K562 (cell line): ENCODE results near the gene NUCB2. TPM values are rescaled to one million over a fixed set of nuclear protein-coding genes. Genes with fewer than 3 reads are reported as not detected.

Experiments used
- FOXK2 ChIP-seq, 2 experiments: fragments of 450-650 bp; IDR thresholded peaks in 1 of 2; conservative IDR thresholded peaks in 1 of 2; 2 replicates each; pipeline ENCODE4 v1.6.1; 2016; ENCODE audit warnings: low read depth in 2 of 2, mild to moderate bottlenecking in 1 of 2
- HMGN3 ChIP-seq: IDR thresholded peaks from 2 replicates; pipeline ENCODE4 v1.6.1; 2011; ENCODE audit warnings: borderline replicate concordance, low read depth, mild to moderate bottlenecking, mixed read lengths, low read length; ENCODE audit not compliant: insufficient read length; ENCODE audit errors: extremely low read depth
- MAZ ChIP-seq, 2 experiments: fragments of 450-650 bp in 1 of 2; sonication (generic) in 1 of 2; formaldehyde crosslinking; IDR thresholded peaks in 1 of 2; conservative IDR thresholded peaks in 1 of 2; 2 replicates each; pipeline versions ENCODE4 v1.4.0 to v1.5.0; 2020; ENCODE audit warnings: mild to moderate bottlenecking in 1 of 2, missing genetic modification reagents in 1 of 2
- NCOR1 ChIP-seq: fragments of 450-650 bp; IDR thresholded peaks from 2 replicates; pipeline ENCODE4 v1.6.1; 2016; ENCODE audit warnings: mild to moderate bottlenecking, moderate library complexity
- PCBP1 ChIP-seq: fragments of 200-400 bp; formaldehyde crosslinking; IDR thresholded peaks from 2 replicates; pipeline ENCODE4 v1.6.1; 2018; ENCODE audit warnings: mild to moderate bottlenecking, low read depth, low read length; ENCODE audit not compliant: poor library complexity, severe bottlenecking
- POLR2B ChIP-seq: fragments of 450-650 bp; IDR thresholded peaks from 2 replicates; pipeline ENCODE4 v1.6.1; 2018; ENCODE audit warnings: low read depth; ENCODE audit not compliant: partially characterized antibody
- ZNF146 ChIP-seq: IDR thresholded peaks from one replicate; pipeline ENCODE4 v1.6.1; 2018; ENCODE audit warnings: missing compliant biosample characterization; ENCODE audit not compliant: unreplicated experiment
- ZNF436 ChIP-seq: fragments of 250-450, 450-650 bp; sonication (Bioruptor Pico); formaldehyde crosslinking; IDR thresholded peaks from 2 replicates; pipeline ENCODE4 v1.7.0; 2020; ENCODE audit warnings: mild to moderate bottlenecking
- polyA plus RNA-seq, 8 experiments: library from polyadenylated mRNA; depleted of rRNA in 4 of 8; stranded (reverse) in 5 of 8; unstranded in 3 of 8; fragments of >200 nt; fragmentation: Nextera tagmentation in 2 of 8; fragmentation: Illumina TruSeq in 1 of 8; extraction: Ambion mirVana in 2 of 8; extraction: Trizol in 1 of 8; gene quantifications; 2 replicates each; pipeline versions ENCODE4 v1.2.1 to v1.2.3, GENCODE V29; 2011 to 2014; ENCODE audit warnings: inconsistent platforms in 1 of 8, missing spikeins in 1 of 8
- total RNA-seq, 7 experiments: library from RNA; depleted of rRNA in 6 of 7; stranded (reverse); fragments of >200 nt in 6 of 7; fragmentation: Illumina TruSeq in 2 of 7; extraction: Trizol in 2 of 7; gene quantifications; 2 replicates each; pipeline versions ENCODE4 v1.2.1 to v1.2.3, GENCODE V29; 2011 to 2021; ENCODE audit warnings: low replicate concordance in 1 of 7
- TF ChIP-seq, protein P1 (sequence below): fragments of 450-650 bp; IDR thresholded peaks from 2 replicates; pipeline ENCODE4 v1.6.1; 2016; ENCODE audit warnings: low read depth
- TF ChIP-seq, protein P2 (sequence below): fragments of 250-450 bp; sonication (Bioruptor Pico); IDR thresholded peaks from 2 replicates; pipeline ENCODE4 v1.8.0; 2021; ENCODE audit warnings: mild to moderate bottlenecking, moderate library complexity
- TF ChIP-seq, protein P3 (sequence below), 2 experiments: fragments of 450-650 bp; IDR thresholded peaks; 2 replicates each; pipeline ENCODE4 v1.6.1; 2016

NUCB2 gene
- total and polyA plus RNA-seq, 9 of the 15 experiments (the other 6 are each of a cell fraction or from before 2014, with no cell fraction given) = 54.0 to 108 (median 84.6) TPM

DNA sequence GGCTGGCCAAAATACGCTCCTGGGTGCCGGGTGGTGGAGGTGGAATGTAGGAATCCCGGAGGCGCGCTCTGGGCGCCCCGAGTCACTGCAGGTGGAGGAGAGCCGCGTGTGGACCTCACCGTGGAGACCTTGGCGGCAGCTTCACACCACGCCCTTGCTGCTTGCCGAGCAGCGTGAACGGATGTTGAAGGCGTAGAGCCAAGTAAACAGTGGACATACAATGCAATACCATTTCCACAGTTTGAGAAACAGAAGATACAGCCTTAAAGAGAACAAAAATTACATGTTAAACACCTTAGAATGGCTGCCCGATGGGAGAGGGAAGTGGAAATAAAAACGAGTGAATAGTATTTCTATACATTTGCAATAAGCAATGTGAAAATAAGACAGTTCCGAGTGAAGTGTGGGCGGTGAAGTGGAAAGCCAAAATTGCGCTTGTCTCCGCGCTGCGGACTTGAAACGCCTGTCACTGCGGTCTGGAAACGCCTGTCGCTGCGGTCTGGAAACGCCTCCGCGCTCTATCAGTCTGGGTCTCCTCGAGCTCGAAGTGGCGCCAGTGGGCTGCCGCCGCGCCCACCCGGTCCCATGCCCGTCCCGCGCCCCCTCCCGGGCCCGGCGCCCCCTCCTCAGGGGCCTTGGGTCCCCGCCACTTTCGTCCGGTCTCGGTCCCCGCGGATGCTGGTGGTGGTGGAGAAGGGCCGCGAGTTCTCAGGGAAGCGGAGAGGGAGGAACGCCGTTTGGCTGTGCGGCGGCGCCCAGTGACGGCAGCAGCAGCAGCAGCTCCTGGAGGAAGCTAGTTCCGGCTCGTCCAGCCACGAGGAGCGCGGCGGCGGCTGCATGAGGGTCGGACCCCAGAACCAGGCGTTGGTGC lies 76.6 kb downstream of the NUCB2 start (continued):
- TF ChIP-seq, protein P1, sequence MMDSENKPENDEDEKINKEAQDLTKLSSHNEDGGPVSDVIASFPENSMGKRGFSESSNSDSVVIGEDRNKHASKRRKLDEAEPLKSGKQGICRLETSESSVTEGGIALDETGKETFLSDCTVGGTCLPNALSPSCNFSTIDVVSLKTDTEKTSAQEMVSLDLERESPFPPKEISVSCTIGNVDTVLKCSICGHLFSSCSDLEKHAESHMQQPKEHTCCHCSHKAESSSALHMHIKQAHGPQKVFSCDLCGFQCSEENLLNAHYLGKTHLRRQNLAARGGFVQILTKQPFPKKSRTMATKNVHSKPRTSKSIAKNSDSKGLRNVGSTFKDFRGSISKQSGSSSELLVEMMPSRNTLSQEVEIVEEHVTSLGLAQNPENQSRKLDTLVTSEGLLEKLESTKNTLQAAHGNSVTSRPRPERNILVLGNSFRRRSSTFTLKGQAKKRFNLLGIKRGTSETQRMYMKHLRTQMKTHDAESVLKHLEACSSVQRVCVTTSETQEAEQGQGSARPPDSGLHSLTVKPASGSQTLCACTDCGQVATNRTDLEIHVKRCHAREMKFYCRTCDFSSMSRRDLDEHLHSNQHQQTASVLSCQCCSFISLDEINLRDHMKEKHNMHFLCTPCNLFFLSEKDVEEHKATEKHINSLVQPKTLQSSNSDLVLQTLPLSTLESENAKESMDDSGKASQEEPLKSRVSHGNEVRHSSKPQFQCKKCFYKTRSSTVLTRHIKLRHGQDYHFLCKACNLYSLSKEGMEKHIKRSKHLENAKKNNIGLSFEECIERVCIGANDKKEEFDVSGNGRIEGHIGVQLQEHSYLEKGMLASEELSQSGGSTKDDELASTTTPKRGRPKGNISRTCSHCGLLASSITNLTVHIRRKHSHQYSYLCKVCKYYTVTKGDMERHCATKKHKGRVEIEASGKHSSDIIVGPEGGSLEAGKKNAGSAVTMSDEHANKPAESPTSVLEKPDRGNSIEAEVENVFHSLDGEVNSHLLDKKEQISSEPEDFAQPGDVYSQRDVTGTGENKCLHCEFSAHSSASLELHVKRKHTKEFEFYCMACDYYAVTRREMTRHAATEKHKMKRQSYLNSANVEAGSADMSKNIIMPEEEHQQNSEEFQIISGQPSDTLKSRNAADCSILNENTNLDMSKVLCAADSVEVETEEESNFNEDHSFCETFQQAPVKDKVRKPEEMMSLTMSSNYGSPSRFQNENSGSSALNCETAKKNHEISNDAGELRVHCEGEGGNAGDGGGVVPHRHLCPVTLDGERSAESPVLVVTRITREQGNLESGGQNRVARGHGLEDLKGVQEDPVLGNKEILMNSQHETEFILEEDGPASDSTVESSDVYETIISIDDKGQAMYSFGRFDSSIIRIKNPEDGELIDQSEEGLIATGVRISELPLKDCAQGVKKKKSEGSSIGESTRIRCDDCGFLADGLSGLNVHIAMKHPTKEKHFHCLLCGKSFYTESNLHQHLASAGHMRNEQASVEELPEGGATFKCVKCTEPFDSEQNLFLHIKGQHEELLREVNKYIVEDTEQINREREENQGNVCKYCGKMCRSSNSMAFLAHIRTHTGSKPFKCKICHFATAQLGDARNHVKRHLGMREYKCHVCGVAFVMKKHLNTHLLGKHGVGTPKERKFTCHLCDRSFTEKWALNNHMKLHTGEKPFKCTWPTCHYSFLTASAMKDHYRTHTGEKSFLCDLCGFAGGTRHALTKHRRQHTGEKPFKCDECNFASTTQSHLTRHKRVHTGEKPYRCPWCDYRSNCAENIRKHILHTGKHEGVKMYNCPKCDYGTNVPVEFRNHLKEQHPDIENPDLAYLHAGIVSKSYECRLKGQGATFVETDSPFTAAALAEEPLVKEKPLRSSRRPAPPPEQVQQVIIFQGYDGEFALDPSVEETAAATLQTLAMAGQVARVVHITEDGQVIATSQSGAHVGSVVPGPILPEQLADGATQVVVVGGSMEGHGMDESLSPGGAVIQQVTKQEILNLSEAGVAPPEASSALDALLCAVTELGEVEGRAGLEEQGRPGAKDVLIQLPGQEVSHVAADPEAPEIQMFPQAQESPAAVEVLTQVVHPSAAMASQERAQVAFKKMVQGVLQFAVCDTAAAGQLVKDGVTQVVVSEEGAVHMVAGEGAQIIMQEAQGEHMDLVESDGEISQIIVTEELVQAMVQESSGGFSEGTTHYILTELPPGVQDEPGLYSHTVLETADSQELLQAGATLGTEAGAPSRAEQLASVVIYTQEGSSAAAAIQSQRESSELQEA = no peak
- TF ChIP-seq ZNF436 (CRISPR knock-in tag) (no peak), ZNF146 (no peak), NCOR1 (peak; percentile 61), POLR2B (peak; percentile 63), HMGN3 (peak; percentile 78), MAZ (CRISPR knock-in tag; conservative IDR thresholded peaks at IDR 0.05 in 1 of 2, IDR thresholded peaks at IDR 0.05 in 1 of 2) (peak in 1 of 2 experiments; percentile 49; a peak in 3 of 4 replicates), PCBP1 (peak; percentile 75), FOXK2 (conservative IDR thresholded peaks at IDR 0.05 in 1 of 2, IDR thresholded peaks at IDR 0.05 in 1 of 2; ENCODE audit: low read depth in 2 of 2) (peak in 1 of 2 experiments; percentile 9; a peak in 1 of 4 replicates)
- TF ChIP-seq, protein P2, sequence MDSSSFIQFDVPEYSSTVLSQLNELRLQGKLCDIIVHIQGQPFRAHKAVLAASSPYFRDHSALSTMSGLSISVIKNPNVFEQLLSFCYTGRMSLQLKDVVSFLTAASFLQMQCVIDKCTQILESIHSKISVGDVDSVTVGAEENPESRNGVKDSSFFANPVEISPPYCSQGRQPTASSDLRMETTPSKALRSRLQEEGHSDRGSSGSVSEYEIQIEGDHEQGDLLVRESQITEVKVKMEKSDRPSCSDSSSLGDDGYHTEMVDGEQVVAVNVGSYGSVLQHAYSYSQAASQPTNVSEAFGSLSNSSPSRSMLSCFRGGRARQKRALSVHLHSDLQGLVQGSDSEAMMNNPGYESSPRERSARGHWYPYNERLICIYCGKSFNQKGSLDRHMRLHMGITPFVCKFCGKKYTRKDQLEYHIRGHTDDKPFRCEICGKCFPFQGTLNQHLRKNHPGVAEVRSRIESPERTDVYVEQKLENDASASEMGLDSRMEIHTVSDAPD = no peak
- TF ChIP-seq, protein P3, sequence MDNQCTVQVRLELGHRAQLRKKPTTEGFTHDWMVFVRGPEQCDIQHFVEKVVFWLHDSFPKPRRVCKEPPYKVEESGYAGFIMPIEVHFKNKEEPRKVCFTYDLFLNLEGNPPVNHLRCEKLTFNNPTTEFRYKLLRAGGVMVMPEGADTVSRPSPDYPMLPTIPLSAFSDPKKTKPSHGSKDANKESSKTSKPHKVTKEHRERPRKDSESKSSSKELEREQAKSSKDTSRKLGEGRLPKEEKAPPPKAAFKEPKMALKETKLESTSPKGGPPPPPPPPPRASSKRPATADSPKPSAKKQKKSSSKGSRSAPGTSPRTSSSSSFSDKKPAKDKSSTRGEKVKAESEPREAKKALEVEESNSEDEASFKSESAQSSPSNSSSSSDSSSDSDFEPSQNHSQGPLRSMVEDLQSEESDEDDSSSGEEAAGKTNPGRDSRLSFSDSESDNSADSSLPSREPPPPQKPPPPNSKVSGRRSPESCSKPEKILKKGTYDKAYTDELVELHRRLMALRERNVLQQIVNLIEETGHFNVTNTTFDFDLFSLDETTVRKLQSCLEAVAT (IDR thresholded peaks at IDR 0.05) = peak in 1 of 2 experiments; percentile 84; a peak in 1 of 4 replicates
